Measurements from ENCODE around the gene MTFP1.
"Not testable (repeated sequence)": the region's sequence is repeated elsewhere in the genome, so short reads cannot be mapped to it uniquely, and the experiment has no call there.

Gene MTFP1

GRCh38 chr22:30445438-30446145, 20.0 kb downstream of the MTFP1 start:
- Histone ChIP-seq H2AFZ (ENCODE audit: low read depth, low read length) (no peak overlapping the region), H4K20me1 (ENCODE audit: insufficient read depth, low read length) (no peaks in the 10 kb centered on the region), H3K4me1 (ENCODE audit: insufficient read depth, low read length) (peaks cover 24% of the 10 kb centered on the region), H3K27me3 (ENCODE audit: insufficient read depth, low read length, poor library complexity) (no peaks in the 10 kb centered on the region), H3K9me3 (ENCODE audit: insufficient read depth, low read length, severe bottlenecking) (no peaks in the 10 kb centered on the region), H3K4me2 (ENCODE audit: insufficient read depth, low read length) (no peak overlapping the region), H3K9ac (ENCODE audit: low read depth, low read length) (no peak overlapping the region), H3K4me3 (ENCODE audit: low read depth in 1 of 2, low read length in 2 of 2) (no peak overlapping the region), H3K36me3 (ENCODE audit: insufficient read depth, low read length) (no peaks in the 10 kb centered on the region), H3K27ac (ENCODE audit: low read length) (no peak overlapping the region), H3K79me2 (ENCODE audit: insufficient read depth, low read length) (no peaks in the 10 kb centered on the region)
- no peak for TF ChIP-seq EZH2 (IDR thresholded peaks at IDR 0.05; ENCODE audit: borderline replicate concordance, low read depth, low read length, severe bottlenecking)
- TF ChIP-seq CTCF (IDR thresholded peaks at IDR 0.05; ENCODE audit: borderline replicate concordance, extremely low read depth, low read length, poor library complexity, severe bottlenecking): no peak
- ATAC-seq (ENCODE audit: insufficient read depth, low read depth): no peak
- no peak for DNase-seq

DNA sequence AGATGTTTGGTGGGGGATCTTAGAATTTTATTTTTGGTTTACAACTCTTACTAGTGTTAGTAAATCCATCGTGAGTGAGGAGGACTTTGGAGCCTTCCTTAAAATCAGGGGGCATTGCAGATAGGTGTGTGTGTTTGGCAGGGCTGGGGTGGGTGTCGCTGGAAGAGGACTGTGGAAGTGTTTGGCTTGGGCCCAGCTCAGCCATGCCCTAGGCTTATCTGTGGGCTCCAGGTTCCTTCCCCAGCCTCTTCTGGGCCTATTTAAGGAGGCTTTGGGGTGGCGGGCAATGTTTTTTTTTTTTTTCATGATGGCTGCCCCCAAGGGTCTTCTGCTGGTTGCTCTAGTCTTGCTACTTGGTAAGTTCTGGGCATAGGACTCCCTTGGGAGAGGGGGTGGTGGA, 22.1 kb downstream of the MTFP1 start:
- TF ChIP-seq CTCF (IDR thresholded peaks at IDR 0.05; ENCODE audit: borderline replicate concordance, extremely low read depth, low read length, poor library complexity, severe bottlenecking): no peak
- TF ChIP-seq EZH2 (IDR thresholded peaks at IDR 0.05; ENCODE audit: borderline replicate concordance, low read depth, low read length, severe bottlenecking): no peak
- H3K4me1 ChIP-seq (ENCODE audit: insufficient read depth, low read length): peaks cover 15% of the 10 kb centered on the region
- H2AFZ ChIP-seq (ENCODE audit: low read depth, low read length): no peak overlapping the region
- DNase-seq (no peak), ATAC-seq (ENCODE audit: insufficient read depth, low read depth) (no peak)
- H3K9ac ChIP-seq (ENCODE audit: low read depth, low read length): no peak overlapping the region
- H3K79me2 ChIP-seq (ENCODE audit: insufficient read depth, low read length): no peaks in the 10 kb centered on the region
- no peaks in the 10 kb centered on the region for H3K36me3 ChIP-seq (ENCODE audit: insufficient read depth, low read length)
- no peaks in the 10 kb centered on the region for H4K20me1 ChIP-seq (ENCODE audit: insufficient read depth, low read length)
- H3K4me3 ChIP-seq (ENCODE audit: low read depth in 1 of 2, low read length in 2 of 2): no peak overlapping the region
- H3K4me2 ChIP-seq (ENCODE audit: insufficient read depth, low read length): no peak overlapping the region
- H3K27ac ChIP-seq (ENCODE audit: low read length): no peak overlapping the region
- no peaks in the 10 kb centered on the region for H3K27me3 ChIP-seq (ENCODE audit: insufficient read depth, low read length, poor library complexity)
- H3K9me3 ChIP-seq (ENCODE audit: insufficient read depth, low read length, severe bottlenecking): no peaks in the 10 kb centered on the region

GRCh38 chr22:30451488-30451887, 25.9 kb downstream of the MTFP1 start:
- not testable (repeated sequence) for H3K27me3 ChIP-seq (ENCODE audit: insufficient read depth, low read length, poor library complexity); H3K79me2 ChIP-seq (ENCODE audit: insufficient read depth, low read length); H3K9ac ChIP-seq (ENCODE audit: low read depth, low read length); H3K4me3 ChIP-seq (ENCODE audit: low read depth in 1 of 2, low read length in 2 of 2); DNase-seq; H2AFZ ChIP-seq (ENCODE audit: low read depth, low read length); H3K9me3 ChIP-seq (ENCODE audit: insufficient read depth, low read length, severe bottlenecking); H4K20me1 ChIP-seq (ENCODE audit: insufficient read depth, low read length); ATAC-seq (ENCODE audit: insufficient read depth, low read depth); H3K27ac ChIP-seq (ENCODE audit: low read length); H3K36me3 ChIP-seq (ENCODE audit: insufficient read depth, low read length); H3K4me2 ChIP-seq (ENCODE audit: insufficient read depth, low read length); H3K4me1 ChIP-seq (ENCODE audit: insufficient read depth, low read length)

DNA sequence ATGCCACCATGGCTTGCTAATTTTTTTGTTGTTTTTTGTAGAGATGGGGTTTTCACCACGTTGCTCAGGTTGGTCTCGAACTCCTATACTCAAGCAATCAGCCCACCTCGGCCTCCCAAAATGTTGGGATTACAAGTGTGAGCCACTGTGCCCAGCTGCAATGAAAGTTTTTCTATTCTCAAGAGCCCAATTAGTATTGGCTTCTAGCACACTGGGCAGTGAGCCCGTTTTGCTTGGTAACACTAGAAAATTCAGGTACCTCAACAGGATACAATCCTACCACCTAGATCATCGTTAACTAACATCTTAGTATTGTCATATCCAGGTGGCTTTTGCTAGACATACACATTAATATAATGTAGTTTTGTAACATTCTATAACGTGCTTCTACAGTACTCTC, 27.3 kb downstream of the MTFP1 start:
- Histone ChIP-seq H3K79me2 (ENCODE audit: insufficient read depth, low read length) (no peaks in the 10 kb centered on the region), H4K20me1 (ENCODE audit: insufficient read depth, low read length) (no peaks in the 10 kb centered on the region), H3K9me3 (ENCODE audit: insufficient read depth, low read length, severe bottlenecking) (no peaks in the 10 kb centered on the region), H3K27ac (ENCODE audit: low read length) (no peak overlapping the region), H3K36me3 (ENCODE audit: insufficient read depth, low read length) (no peaks in the 10 kb centered on the region), H3K4me2 (ENCODE audit: insufficient read depth, low read length) (no peak overlapping the region), H2AFZ (ENCODE audit: low read depth, low read length) (no peak overlapping the region), H3K9ac (ENCODE audit: low read depth, low read length) (no peak overlapping the region), H3K4me1 (ENCODE audit: insufficient read depth, low read length) (no peaks in the 10 kb centered on the region), H3K4me3 (ENCODE audit: low read depth in 1 of 2, low read length in 2 of 2) (no peak overlapping the region), H3K27me3 (ENCODE audit: insufficient read depth, low read length, poor library complexity) (no peaks in the 10 kb centered on the region)
- no peak for DNase-seq
- TF ChIP-seq EZH2 (IDR thresholded peaks at IDR 0.05; ENCODE audit: borderline replicate concordance, low read depth, low read length, severe bottlenecking): no peak
- ATAC-seq (ENCODE audit: insufficient read depth, low read depth): no peak

Data from DND-41 (cell line).